ENCODE measurements around the gene CXXC5. TPM values are rescaled to one million over a fixed set of nuclear protein-coding genes. Genes with fewer than 3 reads are reported as not detected.

CXXC5 gene
- total RNA-seq, 1 experiment from 2014 or later, result 92.3 TPM

GRCh38 chr5:139668064-139668880 is 20.1 kb downstream of the CXXC5 start:
- H3K9me3 ChIP-seq, result no peaks in the 10 kb centered on the region
- H3K9me3 Mint-ChIP-seq (ENCODE audit: unreplicated experiment), result no peaks in the 10 kb centered on the region
- no TSS peak for BruUV-seq (replicated peaks)
- H3K27me3 ChIP-seq (replicated peaks; ENCODE audit: control insufficient read depth, insufficient read depth, low read length), result no peaks in the 10 kb centered on the region
- H3K27me3 Mint-ChIP-seq (ENCODE audit: insufficient read depth, unreplicated experiment), result no peaks in the 10 kb centered on the region
- ChIA-PET POLR2A (no interaction called here), CTCF (interaction anchor here (1.4 kb wide), 1 partner anchor 17 kb away, joined by 4 read pairs; no protein-coding TSS in a partner anchor)
- no peaks in the 10 kb centered on the region for H3K4me1 Mint-ChIP-seq (ENCODE audit: low read depth, unreplicated experiment)
- peaks cover 11% of the 10 kb centered on the region for H3K4me1 ChIP-seq
- H3K4me3 ChIP-seq (ENCODE audit: low read depth, low read length), result no peak overlapping the region
- intact Hi-C loops (cut with micrococcal nuclease; ENCODE audit: unreplicated experiment), result no loop called here
- peaks cover 16% of the 10 kb centered on the region for H3K36me3 Mint-ChIP-seq (ENCODE audit: insufficient read depth, unreplicated experiment)
- no peak for DNase-seq
- no peak overlapping the region for H3K4me3 Mint-ChIP-seq (ENCODE audit: unreplicated experiment)
- no peak overlapping the region for H3K27ac Mint-ChIP-seq (ENCODE audit: unreplicated experiment)
- TF ChIP-seq, protein P1, sequence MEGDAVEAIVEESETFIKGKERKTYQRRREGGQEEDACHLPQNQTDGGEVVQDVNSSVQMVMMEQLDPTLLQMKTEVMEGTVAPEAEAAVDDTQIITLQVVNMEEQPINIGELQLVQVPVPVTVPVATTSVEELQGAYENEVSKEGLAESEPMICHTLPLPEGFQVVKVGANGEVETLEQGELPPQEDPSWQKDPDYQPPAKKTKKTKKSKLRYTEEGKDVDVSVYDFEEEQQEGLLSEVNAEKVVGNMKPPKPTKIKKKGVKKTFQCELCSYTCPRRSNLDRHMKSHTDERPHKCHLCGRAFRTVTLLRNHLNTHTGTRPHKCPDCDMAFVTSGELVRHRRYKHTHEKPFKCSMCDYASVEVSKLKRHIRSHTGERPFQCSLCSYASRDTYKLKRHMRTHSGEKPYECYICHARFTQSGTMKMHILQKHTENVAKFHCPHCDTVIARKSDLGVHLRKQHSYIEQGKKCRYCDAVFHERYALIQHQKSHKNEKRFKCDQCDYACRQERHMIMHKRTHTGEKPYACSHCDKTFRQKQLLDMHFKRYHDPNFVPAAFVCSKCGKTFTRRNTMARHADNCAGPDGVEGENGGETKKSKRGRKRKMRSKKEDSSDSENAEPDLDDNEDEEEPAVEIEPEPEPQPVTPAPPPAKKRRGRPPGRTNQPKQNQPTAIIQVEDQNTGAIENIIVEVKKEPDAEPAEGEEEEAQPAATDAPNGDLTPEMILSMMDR (IDR thresholded peaks at IDR 0.05; ENCODE audit: insufficient read depth in 1 of 2, low read depth in 1 of 2, low read length in 1 of 2, severe bottlenecking in 1 of 2, unreplicated experiment in 1 of 2), result no peak
- H3K36me3 ChIP-seq (ENCODE audit: control insufficient read depth, insufficient read depth, low read length), result peaks cover 5% of the 10 kb centered on the region

DNA sequence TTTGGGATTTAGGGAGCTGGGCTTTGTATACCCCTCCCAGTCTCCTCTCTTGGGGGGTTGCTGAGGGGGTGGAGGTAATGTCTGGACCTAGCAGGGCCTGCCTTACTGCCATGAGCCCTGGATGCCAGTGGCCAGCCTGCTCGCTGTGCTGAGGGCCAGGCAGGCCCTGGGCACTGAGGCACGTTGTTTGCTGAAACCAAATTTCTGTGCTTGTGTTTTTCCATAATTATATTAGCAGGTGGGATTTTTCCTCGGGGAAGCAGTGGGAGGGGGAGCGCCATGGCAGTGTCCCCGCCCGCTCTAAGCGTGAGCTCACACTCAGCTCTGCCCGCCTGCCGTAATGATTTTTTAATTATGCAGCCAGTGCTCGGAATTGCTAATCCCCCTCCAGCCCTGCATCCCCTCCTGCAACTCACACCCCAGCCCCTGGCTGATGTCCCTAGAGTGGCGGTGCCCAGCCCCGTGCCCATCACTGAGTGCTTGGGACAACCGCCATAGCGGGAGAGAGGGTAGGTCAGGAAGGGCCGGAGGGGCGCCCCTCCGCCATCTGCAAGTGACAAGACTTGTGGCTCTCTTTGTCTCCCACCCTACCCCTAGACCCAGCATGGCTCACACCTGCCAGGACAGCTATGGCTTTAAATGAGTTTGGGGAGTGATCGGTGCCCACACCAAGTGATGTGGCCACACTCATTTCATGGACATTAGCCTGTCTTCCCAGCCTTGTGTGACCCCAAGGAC is 20.9 kb downstream of the CXXC5 start:
- Histone ChIP-seq H3K9me3 (no peaks in the 10 kb centered on the region), H3K4me1 (peaks cover 13% of the 10 kb centered on the region), H3K36me3 (ENCODE audit: control insufficient read depth, insufficient read depth, low read length) (peaks cover 5% of the 10 kb centered on the region), H3K27me3 (replicated peaks; ENCODE audit: control insufficient read depth, insufficient read depth, low read length) (no peaks in the 10 kb centered on the region), H3K4me3 (ENCODE audit: low read depth, low read length) (no peak overlapping the region)
- DNase-seq, result no peak
- Mint-ChIP-seq H3K27me3 (ENCODE audit: insufficient read depth, unreplicated experiment) (no peaks in the 10 kb centered on the region), H3K4me1 (ENCODE audit: low read depth, unreplicated experiment) (no peaks in the 10 kb centered on the region), H3K9me3 (ENCODE audit: unreplicated experiment) (no peaks in the 10 kb centered on the region), H3K4me3 (ENCODE audit: unreplicated experiment) (no peak overlapping the region), H3K27ac (ENCODE audit: unreplicated experiment) (no peak overlapping the region), H3K36me3 (ENCODE audit: insufficient read depth, unreplicated experiment) (peaks cover 23% of the 10 kb centered on the region)
- TF ChIP-seq, protein P1 (IDR thresholded peaks at IDR 0.05; ENCODE audit: insufficient read depth in 1 of 2, low read depth in 1 of 2, low read length in 1 of 2, severe bottlenecking in 1 of 2, unreplicated experiment in 1 of 2), result no peak
- BruUV-seq (replicated peaks), result no TSS peak
- POLR2A ChIA-PET, result no interaction called here
- CTCF ChIA-PET, result no interaction called here
- intact Hi-C loops (cut with micrococcal nuclease; ENCODE audit: unreplicated experiment), result no loop called here

- Mint-ChIP-seq H3K4me3 (ENCODE audit: unreplicated experiment) (no peak overlapping the region), H3K9me3 (ENCODE audit: unreplicated experiment) (no peaks in the 10 kb centered on the region), H3K36me3 (ENCODE audit: insufficient read depth, unreplicated experiment) (peaks cover 21% of the 10 kb centered on the region), H3K27me3 (ENCODE audit: insufficient read depth, unreplicated experiment) (no peaks in the 10 kb centered on the region), H3K27ac (ENCODE audit: unreplicated experiment) (no peak overlapping the region), H3K4me1 (ENCODE audit: low read depth, unreplicated experiment) (peaks cover 4% of the 10 kb centered on the region)
- intact Hi-C loops (cut with micrococcal nuclease; ENCODE audit: unreplicated experiment), result no loop called here
- POLR2A ChIA-PET, result interaction anchor here (0.6 kb wide), 1 partner anchor 19 kb away, joined by 3 read pairs; no protein-coding TSS in a partner anchor
- Histone ChIP-seq H3K36me3 (ENCODE audit: control insufficient read depth, insufficient read depth, low read length) (peaks cover 5% of the 10 kb centered on the region), H3K27me3 (replicated peaks; ENCODE audit: control insufficient read depth, insufficient read depth, low read length) (no peaks in the 10 kb centered on the region), H3K4me3 (ENCODE audit: low read depth, low read length) (no peak overlapping the region), H3K9me3 (no peaks in the 10 kb centered on the region), H3K4me1 (peaks cover 13% of the 10 kb centered on the region)
- BruUV-seq (replicated peaks), result no TSS peak
- TF ChIP-seq, protein P1 (IDR thresholded peaks at IDR 0.05; ENCODE audit: insufficient read depth in 1 of 2, low read depth in 1 of 2, low read length in 1 of 2, severe bottlenecking in 1 of 2, unreplicated experiment in 1 of 2), result no peak
- DNase-seq, result no peak
- CTCF ChIA-PET, result no interaction called here
Measured at GRCh38 chr5:139669662-139670368, 21.7 kb downstream of the CXXC5 start.

Measured in Caco-2 (cell line).